ENCODE measurements around the gene NANOG.
"Not testable (repeated sequence)": the region's sequence is repeated elsewhere in the genome, so short reads cannot be mapped to it uniquely, and the experiment has no call there.

DNA sequence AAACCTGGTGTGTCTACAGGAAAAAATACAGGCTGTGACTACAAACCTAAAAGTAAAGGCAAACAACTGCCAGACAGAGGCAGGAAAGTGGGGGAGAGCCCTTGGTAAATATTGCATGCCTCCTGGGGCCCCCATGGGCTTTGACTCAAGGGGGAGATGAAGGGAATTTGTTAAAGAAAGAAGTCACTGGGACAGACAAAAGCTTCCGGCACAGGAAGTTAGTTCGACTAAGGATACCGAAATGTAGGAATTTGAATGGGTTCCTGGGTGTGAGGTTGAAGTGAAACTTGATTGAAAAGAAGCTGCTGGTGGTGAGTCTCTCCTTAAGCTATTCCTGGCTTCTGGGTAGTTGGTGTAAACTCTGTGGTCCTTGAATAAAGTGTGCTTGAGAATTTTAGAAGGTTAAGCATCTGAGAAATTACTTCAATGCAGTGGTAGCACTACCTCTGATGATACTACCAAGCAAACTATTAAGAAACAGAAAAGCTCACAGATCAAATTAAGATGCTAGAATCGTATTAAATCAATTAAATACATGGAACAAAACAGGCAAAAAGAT, 9.6 kb downstream of the NANOG start:
- TF ChIP-seq CTCF (conservative IDR thresholded peaks at IDR 0.05); EZH2 (IDR thresholded peaks at IDR 0.05; ENCODE audit: low read depth): not testable (repeated sequence)

Measured in PC-9 (cell line).